ENCODE results near the gene PRR12.

Gene PRR12

GRCh38 chr19:49669516-49669915 lies 78.5 kb downstream of the PRR12 start:
- DNase-seq, result no peak

DNA sequence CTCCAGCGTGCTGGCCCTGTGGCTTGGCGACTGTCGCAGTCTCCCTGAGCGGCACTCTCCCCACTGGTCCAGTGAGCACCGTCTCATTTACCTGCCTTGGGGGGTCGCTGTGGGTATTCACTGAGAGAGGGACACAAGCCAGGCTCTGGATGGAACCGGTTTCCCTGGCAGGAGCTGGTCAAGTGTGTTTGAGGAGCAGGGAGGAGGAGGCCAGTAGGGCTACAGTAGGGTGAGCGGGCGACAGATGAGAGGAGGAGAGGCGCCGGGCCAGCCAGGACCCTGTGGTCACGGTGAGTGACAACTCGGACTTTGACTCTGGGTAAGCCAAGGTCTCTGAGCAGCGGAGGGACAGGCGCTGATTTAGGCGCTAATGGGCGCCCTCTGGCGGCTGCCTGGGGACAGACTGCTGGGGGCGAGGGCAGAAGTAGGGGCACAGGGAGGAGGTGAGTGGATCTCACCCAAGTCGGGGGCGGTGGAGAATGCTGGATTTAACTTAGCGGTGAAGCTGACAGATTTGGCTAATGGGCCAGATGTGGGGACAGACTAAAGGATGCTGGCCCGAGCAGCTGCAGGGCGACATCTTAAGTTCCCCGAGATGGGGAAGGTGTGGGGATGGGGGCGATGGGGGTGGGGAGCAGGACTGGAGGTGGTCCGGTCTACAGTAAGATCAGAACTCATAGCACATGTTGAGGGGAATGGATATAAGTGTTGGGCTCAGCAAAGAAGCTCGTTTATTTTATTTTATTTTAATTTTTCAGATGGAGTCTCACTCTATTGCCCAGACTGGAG lies 81.3 kb downstream of the PRR12 start:
- peak; percentile 84 for DNase-seq
